GM18498 (cell line): Measurements from ENCODE around the gene KCNK17.
A peak's percentile ranks its signal among the peaks of the same experiment; 100 is the strongest.

Experiments
- ATAC-seq: cut with Tn5 transposase; IDR thresholded peaks from one replicate; pipeline ENCODE4 v1.9.1; 2021; ENCODE audit warnings: mild to moderate bottlenecking, moderate library complexity; ENCODE audit not compliant: unreplicated experiment

The KCNK17 gene

DNA sequence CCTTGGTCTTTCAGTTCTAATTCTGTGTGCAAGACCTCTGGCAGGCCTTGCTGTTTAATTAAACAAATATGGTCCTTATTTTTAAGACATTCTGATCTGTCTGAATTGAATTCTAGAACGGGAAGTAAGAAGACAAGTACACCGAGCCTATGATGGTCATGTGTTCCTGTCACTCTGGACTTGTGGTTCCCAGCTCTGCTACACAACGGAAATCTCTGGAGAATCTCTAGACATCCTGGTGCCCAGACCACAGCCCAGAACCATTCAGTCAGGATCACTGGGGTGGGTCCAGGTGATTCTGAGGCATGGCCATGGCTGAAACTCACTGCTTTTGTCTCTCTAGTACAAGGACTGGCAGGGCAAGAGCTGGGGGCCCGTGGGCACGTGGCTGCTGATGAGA is 24.2 kb upstream of the KCNK17 start:
- ATAC-seq = no peak

DNA sequence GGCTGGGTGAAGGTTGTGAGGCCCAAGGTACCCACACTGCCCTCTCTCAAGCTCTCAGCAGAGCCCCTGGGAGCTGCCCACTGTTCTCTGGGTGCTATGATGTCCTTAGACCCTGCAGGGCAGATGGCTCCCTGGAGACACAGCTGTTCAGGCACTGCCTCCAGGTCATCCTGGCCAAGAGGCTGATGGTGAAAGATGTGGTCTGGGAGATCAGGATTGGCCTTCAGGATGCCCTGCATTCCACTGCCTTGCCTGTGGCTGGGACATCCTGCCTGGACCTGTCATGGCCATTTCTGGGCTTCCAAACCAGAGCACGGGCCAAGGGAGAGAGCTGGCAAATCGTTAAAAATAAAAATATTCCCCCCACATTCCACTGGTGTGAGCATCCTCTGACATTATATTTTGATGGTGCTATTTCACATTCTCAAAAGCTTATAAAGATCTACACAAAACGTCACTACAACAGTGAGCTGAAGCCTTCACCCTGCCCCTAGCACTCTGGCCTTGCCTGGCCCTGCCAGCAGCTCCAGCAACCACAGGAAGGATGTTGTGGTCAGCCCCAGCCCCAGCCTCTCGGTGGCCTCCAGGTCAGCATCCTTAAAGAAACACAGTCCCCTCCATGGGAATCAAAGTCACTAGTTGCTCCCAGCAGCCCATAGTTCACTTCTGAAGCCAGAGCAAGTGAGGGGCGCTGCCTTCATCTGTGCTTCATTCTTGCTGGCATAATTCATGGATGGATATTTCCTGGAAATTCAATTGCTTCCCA is 21.7 kb upstream of the KCNK17 start:
- ATAC-seq = no peak

GRCh38 chr6:39333644-39334438 is 19.6 kb upstream of the KCNK17 start:
- ATAC-seq = no peak

- no peak for ATAC-seq
Observed at GRCh38 chr6:39330476-39330875, 16.3 kb upstream of the KCNK17 start.

GRCh38 chr6:39330057-39330456 is 15.8 kb upstream of the KCNK17 start:
- peak; percentile 79 for ATAC-seq

- no peak for ATAC-seq
Observed at GRCh38 chr6:39328066-39328465, 13.8 kb upstream of the KCNK17 start.

DNA sequence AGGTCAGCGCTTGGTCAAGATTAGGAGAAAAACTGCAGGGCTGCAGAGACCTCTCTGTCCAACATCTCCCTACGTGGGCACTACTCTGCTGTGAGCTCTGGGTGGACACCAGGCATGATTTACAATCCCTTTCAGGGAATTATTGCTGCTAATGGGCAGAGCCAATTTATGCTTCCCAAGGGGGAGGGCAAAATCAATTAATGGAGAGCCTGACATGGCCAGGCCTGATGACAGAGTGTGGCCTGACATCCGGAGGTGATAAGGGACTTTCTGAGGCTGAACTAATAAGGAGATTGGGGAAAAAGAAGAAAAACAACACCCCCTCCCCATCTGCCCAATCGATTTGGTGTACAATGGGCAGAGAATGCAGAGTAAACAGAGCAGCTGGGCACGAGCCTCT is 13.3 kb upstream of the KCNK17 start:
- ATAC-seq = no peak

DNA sequence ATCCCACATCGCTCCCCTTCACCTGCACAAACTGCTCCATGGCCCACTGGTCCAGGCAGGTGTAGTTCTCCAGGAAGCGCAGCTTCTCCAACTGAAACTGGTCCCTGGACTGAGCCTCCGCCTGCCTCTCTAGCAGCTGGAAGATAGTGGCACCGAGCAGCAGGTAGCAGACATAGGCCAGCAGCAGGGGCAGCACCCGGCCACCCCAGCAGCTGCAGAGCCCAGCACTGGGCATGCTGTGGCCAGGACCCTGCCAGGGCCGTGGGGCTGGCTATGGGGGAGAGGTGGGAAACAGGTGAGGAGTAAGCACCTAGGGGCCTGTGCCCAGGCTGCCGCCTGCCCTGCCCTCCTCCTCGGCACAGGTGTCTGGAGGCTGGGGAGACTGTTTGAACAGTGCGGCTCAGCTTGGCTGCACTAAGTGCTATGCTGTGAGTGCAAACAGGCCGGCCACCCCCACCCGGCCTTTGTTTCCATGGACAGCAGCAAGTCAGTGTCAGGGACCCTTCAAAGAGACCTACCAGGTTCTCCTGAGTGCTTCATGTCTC is 8.2 kb upstream of the KCNK17 start, which contains the start of gene KCNK16:
TSS of gene KCNK16 (minus strand) at position 397 of the 545 bp plus-strand sequence. CDS start at position 235, 162 bp downstream.
- no peak for ATAC-seq

- no peak for ATAC-seq
Observed at GRCh38 chr6:39321761-39322160, 7.5 kb upstream of the KCNK17 start.

DNA sequence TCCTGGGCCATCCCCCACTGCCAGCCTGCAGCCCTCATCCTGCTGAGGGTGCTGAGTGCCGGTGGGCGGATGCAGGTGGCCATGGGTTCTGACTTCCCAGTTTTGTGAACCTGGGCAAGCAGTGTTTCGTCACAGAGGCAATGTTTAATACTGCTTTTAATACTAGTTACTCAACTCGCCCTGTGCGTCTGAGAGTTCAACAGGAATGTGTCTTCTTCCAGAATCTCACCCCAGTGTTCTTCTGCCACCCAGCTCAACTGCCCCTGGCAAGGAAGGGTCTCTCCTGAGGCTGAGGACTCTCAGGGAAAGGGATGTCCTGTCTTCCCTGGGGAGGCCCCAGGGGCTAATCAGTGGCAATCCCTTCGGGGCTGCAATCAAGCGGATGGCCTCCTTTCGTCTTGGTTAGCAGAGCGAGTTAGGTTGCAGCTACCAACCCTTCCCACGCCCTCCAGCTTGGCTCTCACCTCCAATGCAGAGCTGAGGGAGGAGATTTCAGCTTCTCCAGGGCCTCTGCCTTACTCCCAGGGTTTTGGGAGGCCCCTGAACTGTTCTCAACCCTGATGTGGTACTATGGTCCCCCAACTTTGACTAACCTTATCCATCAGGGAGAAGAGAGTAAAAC is 6.3 kb upstream of the KCNK17 start:
- no peak for ATAC-seq

- no peak for ATAC-seq
Observed at GRCh38 chr6:39319621-39320362, 5.6 kb upstream of the KCNK17 start.

DNA sequence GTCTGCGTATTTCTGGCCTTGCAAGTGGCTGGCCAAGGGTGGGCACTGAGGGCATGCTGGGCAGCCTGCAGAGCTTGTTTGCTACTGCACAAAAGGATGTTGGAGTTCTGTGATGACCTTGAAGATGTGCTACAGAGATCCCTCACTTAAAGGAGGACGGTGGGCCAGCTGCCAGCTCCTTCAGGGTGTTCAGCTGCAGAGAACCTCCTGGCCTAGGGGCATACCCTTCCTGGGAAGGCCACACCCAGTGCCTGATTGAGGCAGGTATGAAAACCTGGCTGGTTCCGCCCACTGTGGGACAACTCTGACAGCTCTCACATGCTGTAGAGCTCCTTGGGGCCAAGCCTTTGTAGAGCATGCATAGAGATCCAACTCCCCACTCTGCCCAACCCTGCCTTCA is 3.0 kb upstream of the KCNK17 start:
- no peak for ATAC-seq

DNA sequence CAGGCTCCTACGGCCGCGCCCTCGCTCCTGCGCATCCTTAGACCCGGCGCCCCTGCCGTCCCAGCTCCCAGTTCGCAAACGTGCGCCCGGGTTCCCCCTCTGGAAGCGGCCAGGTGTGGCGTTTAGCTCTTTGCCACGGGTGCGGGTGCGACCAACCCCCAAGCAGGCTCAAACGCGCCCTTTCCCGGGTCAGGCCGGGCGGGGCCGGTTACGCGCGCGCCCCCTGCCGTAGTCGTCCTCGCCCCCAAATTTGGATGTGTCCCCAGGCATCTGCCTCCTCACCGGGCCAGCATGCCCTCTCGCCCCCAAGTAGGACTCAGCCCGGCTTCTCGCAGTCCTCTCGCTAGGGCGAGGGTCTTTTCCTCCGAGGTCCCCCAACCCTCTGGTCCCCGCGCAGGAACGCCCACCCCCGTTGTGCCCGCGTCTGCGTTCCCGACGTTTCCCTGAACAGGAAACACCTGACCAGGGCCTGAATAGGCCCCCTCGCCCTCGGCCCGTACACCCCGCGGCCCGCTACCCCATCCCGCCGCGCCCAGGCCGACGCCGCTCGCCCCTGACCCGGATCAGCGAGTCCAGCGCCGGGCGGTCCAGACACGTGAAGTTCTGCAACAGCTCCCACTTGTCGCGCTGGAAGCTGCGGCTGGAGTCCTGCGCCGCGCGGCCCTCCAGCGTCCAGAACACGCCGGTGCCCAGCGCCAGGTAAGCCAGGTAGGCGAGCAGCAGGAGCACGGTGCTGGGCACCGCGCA is 520 bp downstream of the KCNK17 start:
- ATAC-seq = no peak

- no peak for ATAC-seq
Observed at GRCh38 chr6:39312912-39313525, 1.2 kb downstream of the KCNK17 start.

DNA sequence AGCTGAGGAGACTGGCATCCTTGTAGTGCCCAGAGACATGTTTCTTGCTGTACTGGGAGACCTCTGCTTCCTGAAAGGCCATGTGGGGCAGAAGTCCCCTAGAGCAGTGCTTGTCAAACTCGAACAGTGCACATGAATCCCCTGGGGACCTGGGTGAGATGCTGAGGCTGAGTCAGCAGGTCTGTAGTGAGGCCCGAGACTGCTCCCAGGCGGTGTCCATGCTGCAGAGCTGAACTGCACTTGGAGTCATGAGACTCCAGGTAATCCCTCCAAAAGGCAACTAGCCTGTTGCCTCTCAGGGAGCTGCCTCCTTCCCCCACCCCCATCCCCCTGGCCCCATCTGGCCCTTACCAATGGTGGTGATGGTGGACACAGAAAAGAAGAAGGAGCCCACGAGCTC is 3.7 kb downstream of the KCNK17 start:
- no peak for ATAC-seq

- ATAC-seq = no peak
Observed at GRCh38 chr6:39309942-39310531, 4.2 kb downstream of the KCNK17 start.

DNA sequence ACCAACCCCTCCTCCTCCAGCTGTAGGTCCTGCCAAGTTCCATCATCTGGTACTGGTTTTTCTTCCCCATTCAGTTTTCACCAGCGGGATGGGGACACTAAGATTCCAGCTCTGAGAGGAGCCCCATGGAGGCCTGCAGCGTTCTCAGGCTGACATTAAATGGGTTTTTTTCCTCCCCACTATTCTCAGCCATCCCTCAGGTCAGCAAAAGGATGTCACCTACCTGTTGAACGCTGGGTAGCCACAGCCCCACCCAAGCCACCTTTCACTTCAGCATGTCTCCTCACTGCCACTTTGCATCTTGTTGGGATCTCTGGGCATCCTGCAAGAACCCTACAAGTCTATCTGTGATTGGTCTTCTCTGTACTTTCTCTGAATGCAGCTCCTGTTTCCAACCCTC is 6.8 kb downstream of the KCNK17 start:
- no peak for ATAC-seq

- no peak for ATAC-seq
Observed at GRCh38 chr6:39304951-39305350, 9.3 kb downstream of the KCNK17 start.

DNA sequence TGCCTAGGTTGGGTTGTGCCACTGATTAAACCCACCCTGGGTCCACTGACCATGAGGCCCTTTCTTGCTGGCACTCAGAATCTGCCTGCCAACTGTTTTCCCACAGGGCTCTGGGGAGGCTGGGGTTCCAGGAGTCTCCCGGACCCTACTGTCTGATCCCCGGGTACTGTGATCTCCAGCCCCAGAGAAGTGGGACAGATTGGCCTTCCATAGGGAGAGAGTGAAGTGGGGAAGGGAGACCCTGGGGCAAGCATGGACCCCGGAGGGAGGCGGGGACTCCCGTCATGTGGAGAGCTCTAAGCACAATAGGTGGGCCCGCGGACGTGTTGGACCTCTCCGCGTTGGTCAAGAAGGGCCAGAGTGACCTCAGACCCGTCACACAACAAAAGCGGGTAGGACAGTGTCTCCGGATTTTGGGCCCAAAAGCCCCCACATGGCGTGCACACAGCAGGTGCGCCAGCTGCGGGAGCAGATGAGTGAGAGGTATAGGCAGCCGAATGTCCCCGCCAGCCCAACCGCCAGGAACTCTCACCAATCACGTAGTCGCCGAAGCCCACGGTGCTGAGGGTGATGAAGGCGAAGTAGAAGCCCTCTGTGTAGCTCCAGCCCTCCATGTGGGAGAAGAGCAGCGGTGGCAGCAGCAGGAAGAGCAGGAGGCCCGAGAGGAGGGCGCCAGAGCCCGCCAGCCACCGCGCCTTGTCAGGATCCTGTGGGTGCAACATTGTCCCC is 10.6 kb downstream of the KCNK17 start:
- ATAC-seq = no peak
